ENCODE measurements around the gene RAB11FIP4.

- no peak for TF ChIP-seq CTCF (IDR thresholded peaks at IDR 0.05; ENCODE audit: low read depth, low read length, missing input control)
- no peak for TF ChIP-seq EGR1 (IDR thresholded peaks at IDR 0.05; ENCODE audit: low read depth in 2 of 2)
- no peak for TF ChIP-seq FOXA1 (IDR thresholded peaks at IDR 0.05)
- no peak for TF ChIP-seq MAX (IDR thresholded peaks at IDR 0.05)
- TF ChIP-seq SP1 (IDR thresholded peaks at IDR 0.05) = no peak
- TF ChIP-seq TAF1 (conservative IDR thresholded peaks at IDR 0.05) = no peak
- TF ChIP-seq HNF4A (conservative IDR thresholded peaks at IDR 0.05) = no peak
- no peak for TF ChIP-seq JUND (IDR thresholded peaks at IDR 0.05)
Measured at GRCh38 chr17:31417051-31417792, 25.7 kb downstream of the RAB11FIP4 start.

All from liver (tissue), 3 donors.